GM18517 (cell line): ENCODE results near the gene GPLD1.
A peak's percentile ranks its signal among the peaks of the same experiment; 100 is the strongest.
"Not testable (repeated sequence)": the region's sequence is repeated elsewhere in the genome, so short reads cannot be mapped to it uniquely, and the experiment has no call there.

Experiments
- ATAC-seq: cut with Tn5 transposase; IDR thresholded peaks from one replicate; pipeline ENCODE4 v1.9.1; 2021; ENCODE audit warnings: mild to moderate bottlenecking, moderate library complexity; ENCODE audit not compliant: unreplicated experiment

The GPLD1 gene, protein sequence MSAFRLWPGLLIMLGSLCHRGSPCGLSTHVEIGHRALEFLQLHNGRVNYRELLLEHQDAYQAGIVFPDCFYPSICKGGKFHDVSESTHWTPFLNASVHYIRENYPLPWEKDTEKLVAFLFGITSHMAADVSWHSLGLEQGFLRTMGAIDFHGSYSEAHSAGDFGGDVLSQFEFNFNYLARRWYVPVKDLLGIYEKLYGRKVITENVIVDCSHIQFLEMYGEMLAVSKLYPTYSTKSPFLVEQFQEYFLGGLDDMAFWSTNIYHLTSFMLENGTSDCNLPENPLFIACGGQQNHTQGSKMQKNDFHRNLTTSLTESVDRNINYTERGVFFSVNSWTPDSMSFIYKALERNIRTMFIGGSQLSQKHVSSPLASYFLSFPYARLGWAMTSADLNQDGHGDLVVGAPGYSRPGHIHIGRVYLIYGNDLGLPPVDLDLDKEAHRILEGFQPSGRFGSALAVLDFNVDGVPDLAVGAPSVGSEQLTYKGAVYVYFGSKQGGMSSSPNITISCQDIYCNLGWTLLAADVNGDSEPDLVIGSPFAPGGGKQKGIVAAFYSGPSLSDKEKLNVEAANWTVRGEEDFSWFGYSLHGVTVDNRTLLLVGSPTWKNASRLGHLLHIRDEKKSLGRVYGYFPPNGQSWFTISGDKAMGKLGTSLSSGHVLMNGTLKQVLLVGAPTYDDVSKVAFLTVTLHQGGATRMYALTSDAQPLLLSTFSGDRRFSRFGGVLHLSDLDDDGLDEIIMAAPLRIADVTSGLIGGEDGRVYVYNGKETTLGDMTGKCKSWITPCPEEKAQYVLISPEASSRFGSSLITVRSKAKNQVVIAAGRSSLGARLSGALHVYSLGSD

DNA sequence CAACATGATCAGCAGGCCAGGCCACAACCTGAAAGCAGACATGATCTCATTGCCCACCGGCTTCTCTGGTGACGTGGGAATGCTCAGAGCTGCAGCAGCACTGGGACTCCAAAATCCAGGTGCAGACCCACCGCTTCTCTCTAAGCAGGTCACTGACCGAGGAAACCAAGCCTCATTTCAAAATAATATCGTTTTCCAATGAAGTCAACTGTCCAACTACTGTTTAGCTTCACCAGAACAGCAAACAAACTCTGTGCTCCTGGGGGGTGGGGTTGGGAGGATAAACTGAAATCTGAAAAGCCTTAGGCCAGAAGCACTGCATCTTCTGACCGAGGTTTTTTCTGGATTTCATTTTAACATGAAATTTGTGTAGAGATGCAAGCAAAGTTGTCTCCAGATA, at the start of gene GPLD1:
TSS of gene GPLD1 (minus strand) at position 109 of the 400 bp plus-strand sequence. CDS start at position 42, 67 bp downstream.
- ATAC-seq = no peak

DNA sequence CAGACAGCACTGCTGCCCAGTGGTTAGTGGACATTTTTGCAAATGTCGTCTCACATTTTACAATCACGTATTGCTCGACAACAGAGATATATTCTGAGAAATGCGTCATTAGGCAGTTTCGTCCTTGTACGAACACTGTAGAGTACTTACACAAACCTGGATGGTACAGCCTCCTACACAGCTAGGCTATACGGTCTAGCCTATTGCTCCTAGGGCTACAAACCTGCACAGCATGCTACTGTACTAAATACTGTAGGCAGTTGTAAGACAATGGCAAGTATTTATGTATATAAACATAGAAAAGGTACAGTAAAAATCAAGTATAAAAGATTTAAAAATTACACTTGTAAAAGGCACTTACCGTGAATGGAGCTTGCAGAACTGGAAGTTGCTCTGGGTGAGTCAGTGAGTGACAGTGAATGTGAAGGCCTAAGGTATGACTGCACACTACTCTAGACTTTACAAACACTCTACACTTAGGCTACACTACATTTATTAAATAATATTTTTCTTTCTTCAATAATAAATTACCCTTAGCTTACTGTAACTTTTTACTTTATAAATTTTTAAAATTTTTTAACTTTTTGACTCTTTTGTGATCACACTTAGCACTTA, 48.5 kb upstream of the GPLD1 start:
- no peak for ATAC-seq

DNA sequence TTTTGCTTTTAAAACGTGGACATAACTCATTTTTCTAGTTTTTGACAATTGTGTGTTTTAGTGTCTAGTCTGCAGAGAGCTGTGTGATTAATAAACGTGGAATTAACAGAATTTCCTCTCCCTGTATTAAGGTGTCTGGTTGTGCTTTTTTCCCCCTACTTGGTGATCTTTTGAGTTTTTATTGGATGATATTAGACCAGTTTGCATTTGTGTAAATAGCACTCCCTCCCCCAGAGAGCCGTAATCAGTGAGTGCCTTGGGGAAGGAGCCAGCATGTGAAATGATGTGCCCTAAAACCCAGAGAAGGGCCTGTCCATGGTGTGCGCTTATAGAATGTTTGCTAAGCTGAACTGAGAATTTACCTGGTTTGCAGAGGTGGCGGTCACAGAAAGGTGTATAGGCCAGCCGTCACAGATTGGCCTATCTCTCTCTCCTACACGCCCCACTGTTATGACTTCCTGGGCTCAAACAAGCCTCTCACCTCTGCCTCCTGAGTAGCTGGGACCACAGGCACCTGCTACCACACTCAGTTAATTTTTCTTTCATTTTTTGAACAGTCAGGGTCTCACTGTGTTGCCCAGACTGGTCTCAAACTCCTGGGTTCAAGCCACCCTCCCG, 47.8 kb upstream of the GPLD1 start:
- no peak for ATAC-seq

DNA sequence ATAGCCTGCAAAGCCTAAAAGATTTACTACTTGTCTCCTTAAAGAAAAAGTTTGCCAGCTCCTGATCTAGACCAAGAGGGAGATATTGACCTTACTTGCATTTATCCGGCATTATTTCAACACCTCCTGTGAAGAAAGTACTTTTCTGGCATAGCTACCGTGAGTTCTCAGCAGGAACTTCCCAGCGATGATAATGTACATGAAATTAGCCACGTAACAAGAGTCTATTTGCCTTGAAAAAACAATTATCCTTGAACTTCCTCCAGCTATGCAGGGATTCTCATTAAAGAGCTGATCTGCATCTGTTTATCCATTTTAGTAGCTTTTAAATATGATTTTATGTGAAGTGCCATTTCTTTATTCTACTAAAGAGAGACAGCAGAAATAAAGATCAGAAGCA, 47.1 kb upstream of the GPLD1 start:
- no peak for ATAC-seq

DNA sequence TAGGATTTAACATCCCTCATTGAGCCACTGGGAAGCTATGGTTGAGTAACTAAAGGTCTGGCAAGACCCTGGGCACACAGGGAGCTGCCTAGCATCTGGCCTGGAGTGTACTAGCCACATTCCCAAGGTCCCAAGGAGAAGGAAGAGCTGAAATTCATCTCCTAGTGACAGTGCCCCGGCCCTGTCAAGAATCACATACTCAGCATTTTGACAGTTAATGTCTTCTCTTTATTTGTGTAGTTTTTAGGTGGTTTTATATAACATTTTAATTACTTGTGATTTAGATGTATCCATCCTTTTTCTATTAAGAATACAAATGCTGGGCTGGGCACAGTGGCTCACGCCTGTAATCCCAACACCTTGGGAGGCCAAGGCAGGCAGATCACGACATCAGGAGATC, 45.8 kb upstream of the GPLD1 start:
- ATAC-seq = no peak

DNA sequence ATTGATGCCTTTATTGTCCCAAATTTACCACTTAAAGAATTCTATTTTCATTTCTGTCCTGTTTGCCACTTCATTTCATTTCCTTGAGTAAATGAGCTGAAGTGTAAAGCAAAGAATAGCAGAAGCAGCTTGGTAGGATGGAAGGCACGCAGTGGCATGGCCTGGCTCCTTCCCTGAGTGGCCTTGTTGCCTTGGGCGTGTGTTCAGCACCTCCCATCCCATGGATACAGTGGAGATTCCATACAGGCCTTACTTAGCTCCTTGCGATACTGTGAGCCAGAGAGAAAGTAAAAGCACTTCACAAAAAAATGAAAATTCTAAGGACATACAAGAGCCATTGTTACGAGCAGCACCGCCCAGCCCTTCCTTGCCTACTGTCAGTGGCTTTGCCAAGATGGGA, 45.0 kb upstream of the GPLD1 start:
- no peak for ATAC-seq

DNA sequence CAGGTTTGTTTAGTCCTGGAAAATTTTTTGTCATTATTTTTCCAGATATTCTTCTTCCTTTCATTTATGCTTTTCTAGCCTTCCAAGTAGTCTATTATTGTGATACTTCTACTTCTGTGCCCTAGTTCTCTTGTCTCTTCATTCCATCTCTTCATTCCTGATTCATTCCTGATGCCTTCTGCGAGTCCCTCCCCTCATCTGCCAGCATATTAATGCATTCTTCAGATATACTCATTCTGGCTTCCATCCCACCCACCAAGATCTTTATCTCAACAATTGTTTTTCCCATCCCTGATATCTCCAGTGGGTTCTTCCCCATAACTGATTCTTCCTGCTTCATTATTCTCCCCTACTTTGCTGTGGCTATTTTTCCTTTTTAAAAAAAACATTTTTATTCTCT, 40.6 kb upstream of the GPLD1 start:
- ATAC-seq = no peak

DNA sequence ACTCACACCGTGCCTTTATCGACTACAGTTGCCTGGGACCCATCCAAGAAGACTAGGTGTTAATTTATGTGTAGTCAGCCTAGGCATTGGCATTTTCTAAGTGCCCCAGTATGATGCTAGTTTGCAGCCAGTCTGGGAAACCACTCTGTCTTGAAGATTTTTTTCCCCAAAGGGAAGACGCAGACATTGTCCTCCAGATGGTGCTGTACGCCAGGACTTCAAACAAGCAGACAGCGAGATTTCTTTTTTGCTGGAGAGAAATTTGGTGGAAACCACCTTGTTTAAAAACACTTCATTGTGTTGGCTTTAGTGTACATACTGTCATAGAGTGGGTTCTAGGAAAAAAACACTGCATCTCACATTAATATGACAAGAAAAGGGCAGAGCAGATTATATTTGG, 35.4 kb upstream of the GPLD1 start:
- no peak for ATAC-seq

DNA sequence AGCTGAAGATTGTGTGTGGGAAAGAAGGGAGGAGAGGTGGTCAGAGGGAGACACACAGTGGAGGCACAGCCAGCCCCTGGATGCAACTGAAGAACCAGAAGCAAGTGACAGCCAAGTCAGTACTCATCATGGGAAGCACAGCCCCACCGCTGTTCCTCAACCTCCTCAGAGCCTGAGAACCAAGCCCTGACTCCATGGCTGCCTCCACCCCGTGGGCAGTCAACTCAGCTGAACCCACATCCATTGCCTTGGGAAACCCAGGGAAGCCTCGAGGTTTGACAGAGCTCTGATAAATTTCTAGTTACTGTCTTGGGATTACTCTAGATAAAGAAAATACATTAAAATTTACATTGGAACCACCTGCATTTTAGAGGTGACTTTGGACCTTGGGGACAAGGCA, 35.0 kb upstream of the GPLD1 start:
- no peak for ATAC-seq

DNA sequence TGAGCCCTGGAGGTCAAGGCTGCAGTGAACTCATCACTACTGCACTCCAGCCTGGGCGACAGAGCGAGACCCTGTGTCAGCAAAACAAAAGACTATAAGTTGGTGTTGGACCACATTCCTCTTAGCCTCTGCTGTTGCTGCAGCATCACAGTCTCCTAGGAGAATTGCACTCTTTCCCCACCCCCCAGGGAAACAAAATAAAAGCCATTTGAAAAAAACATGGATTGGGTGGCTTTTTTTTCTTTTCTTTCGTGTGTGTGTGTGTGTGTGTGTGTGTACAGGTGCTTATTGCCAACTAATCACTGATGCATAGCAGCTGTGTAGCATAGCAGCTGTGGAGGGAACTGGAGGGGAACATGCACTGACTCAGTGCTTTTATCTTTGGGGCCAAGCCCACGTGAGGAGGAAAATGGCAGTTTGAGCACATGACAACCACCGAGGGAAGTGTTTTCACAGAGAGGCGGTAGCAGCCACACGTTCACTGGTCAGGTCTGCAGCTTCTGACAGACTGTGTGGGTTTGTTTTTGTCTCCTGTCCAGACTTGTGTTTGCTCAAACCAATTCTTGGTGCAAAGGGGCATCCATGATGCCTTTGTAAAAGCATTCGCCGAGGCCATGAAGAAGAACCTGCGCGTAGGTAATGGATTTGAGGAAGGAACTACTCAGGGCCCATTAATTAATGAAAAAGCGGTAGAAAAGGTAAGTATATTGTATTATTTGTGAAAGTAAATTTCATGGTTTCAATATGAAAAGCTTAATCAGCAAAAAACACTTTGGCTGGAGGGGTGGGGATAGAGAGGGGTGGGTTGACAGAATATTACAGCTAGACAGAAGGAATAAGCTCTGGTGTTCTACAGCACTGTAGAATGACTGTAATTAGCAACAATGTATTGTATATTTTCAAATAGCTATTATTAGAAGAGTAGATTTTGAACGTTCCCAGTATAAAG, 33.1 kb upstream of the GPLD1 start:
- no peak for ATAC-seq

DNA sequence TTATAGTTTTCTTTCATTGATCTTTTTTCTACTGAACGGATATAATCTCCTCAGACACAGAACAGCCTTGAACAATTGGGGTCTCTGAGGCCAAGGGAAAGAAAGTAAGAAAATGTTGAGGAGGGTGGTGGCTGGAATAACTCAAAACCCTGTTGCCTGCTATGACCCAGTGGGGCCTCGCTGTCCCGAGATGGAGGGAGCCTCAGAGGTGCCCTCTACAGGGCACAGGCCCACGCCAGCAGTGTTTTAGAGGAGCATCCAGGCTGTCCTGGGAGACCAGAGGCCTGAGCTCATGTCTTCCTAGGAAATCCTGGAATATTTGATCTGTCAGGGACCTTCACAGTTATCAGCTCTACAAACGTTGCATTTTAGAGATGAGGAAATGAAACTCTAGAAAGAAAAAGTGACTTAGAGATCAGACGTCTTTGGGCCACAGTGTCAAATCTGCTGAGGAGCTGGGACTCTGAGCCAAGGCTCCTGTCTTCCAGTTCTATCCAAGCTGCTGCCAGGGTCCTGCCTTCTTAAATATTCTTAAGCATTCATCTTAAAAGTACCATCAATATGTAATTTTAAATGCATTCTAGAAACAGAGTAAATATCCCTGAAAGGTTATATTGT, 31.7 kb upstream of the GPLD1 start:
- ATAC-seq = no peak

DNA sequence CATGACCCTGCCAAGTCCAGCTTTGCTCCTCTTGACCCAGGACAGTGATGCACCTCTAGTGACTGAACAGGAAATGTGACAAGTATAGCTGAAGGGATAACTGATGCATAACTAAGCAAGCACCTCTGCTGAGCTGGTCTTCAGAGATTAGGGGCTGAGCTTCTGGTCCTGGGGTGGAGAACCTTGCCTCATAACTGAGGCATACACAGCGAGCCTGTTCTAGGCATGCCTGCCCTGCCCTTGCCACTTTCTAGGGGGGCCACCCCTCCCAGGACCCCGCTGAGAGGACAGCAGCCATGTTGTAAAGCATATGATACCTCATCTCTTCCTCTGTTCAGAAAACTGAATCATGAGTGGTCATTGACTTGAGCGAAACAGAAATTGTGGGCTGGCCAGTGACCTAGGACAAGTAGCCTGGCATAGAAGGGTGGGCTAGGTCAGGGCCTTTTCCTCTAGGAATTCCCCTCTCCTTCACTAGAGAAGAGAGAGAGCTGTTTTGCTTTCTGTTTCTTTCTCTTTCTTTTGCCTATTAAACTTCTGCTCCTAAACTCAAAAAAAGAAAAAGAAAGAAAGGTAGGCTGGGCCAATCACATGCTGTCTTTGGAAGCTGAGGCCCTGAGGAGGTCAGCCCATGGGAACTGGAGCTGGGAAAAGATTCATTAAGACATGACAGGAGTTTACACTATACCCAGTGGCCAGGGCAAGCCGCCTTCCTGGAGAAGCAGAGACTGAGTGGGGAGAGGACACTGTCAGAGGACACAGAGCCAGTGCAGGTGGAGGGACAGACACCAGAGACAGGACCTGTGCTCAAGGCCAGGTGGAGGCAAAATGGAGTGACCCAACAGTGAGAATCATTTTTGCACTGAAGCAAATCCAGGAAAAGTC, 28.5 kb upstream of the GPLD1 start:
- peak; percentile 60 for ATAC-seq

DNA sequence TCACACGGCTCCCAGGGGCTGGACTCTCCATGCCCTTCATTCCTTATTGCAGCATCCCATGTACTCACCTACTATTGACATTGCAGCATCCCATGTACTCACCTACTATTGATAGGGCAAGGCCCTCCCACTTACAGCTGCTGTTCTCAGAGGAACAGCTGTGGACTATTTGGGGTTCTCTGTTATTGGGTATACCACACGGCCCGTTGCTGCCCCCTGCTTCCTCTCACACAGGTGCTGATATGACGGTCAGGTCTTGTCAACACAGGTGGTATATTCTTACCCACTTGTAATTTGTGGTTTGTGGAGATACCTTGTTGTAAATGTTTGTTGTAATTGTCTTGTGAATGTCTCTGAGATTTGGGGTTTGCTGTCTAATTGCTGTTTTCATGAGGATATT, 24.2 kb upstream of the GPLD1 start:
- no peak for ATAC-seq

DNA sequence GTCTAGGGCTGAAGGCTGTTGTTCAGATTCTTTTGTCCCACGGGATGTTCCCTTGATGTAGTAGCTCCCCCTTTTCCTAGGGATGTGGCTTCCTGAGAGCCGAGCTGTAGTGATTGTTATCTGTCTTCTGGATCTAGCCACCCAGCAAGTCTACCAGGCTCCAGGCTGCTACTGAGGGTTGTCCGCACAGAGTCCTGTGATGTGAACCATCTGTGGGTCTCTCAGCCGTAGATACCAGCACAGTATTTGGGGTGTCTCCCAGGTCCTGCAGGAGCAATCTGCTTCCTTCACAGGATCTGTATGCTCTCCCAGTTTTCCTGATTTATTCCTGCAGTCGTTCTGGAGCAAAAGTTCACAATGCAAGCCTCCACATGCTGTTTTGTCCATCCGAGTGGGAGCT, 22.6 kb upstream of the GPLD1 start:
- not testable (repeated sequence) for ATAC-seq

DNA sequence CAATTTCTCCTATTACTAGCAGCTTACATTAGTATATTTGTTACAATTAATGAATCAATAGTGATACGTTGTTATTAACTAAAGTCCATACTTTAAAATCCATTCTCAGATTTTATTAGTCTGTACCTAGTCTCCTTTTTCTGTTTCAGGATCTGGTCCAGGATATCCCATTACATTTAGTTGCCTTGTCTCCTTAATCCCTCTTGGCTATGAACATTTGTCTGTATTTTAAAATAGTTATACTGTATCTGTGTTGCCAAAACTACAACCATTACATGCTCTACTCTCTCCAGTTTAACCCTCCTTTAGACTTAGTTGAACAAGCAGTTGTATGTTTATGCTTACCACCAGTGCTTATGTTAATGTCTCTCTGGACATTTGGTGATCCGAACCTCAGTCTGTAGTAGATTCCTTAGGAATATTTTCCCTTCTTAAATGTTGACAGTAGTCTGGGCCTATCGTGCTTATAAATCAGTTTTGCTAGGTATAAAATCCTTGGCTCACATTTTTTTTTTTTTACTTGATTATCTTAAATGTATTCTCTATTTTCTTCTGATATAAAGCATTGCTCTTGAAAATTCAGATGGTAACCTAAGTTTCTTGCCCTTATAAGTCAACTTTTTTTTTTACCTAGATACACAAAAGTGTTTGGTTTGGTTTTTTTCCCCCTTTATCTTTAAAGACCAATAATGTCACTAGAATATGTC, 17.6 kb upstream of the GPLD1 start:
- no peak for ATAC-seq

DNA sequence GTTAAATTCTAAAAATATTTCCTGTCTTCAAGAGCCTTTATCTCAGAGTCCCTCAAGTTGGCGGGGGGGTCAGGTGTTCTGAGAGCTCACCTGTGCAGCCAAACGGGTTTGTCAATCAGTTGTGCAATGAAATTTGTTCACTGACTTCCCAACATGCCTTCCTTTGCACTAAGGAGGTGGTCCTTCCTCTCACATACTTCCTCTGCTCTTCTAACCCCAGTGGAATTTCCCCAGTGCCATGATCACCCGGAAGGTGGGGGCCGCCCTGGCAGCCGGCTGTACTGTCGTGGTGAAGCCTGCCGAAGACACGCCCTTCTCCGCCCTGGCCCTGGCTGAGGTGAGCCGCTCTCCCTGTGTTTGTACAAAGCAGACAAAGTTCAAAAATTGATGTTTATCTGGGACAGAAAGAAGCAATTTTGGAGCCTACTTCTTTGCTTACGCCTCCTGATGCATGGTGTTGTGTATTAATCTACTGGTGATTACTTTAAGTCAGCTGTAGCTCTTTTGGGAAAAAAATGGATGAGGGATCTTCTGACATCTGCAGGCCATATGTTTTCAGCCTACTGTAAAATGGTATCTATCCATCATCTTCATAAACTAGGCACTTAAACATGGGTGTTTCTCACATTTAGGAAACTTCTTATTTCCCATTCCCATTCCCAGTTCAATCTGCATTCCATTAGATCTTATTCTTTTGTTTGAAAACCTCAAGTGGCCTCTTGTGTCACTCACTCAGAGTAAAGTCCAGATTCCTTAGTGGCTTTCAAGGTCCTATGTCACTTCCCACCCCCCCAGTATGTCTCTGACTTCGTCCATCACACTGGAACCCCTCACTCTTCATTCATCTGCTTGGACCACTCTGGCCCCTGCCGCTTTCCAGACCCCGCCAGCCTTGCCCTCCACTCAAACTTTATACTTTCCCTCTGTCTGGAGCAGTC, 15.5 kb upstream of the GPLD1 start:
- ATAC-seq = no peak

DNA sequence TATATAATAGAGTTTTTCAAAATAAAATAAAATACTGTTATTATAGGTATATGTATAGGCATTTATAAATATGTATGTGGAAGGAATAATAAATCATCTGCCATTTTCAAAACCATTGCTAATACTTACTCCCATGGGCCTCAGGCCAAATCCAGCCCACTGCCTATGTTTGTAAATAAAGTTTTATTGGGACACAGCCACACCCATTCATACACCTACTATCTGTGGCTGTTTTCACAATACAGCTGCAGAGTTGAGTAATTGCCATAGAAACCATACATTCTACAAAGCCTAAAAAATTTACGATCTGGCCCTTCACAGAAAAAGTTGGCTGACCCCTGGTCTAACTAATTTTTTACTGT, 14.9 kb upstream of the GPLD1 start:
- ATAC-seq = no peak
